ENCODE data around the gene MED14. TPM values are rescaled to one million over a fixed set of nuclear protein-coding genes. Genes with fewer than 3 reads are reported as not detected.
A peak's percentile ranks its signal among the peaks of the same experiment; 100 is the strongest.

Gene MED14
- total and polyA plus RNA-seq, 10 of the 15 experiments (the other 5 are each of a cell fraction or from before 2014, with no cell fraction given) = 8.8 to 99.4 (median 29.4) TPM

- TF ChIP-seq ATF2 (IDR thresholded peaks at IDR 0.05; ENCODE audit: low read length) (no peak), ZNF384 (IDR thresholded peaks at IDR 0.05; ENCODE audit: borderline replicate concordance, low read depth, low read length) (no peak), ETV6 (conservative IDR thresholded peaks at IDR 0.05 in 1 of 2, IDR thresholded peaks at IDR 0.05 in 1 of 2; ENCODE audit: borderline replicate concordance in 1 of 2, low read depth in 1 of 2) (peak in 1 of 2 experiments; percentile 84; a peak in 2 of 4 replicates), RFX5 (IDR thresholded peaks at IDR 0.05; ENCODE audit: low read depth, low read length) (peak; percentile 74), NBN (IDR thresholded peaks at IDR 0.05) (peak; percentile 86), NR2F1 (conservative IDR thresholded peaks at IDR 0.05) (no peak), RCOR1 (conservative IDR thresholded peaks at IDR 0.05; ENCODE audit: low read depth, low read length) (no peak), SUZ12 (IDR thresholded peaks at IDR 0.05; ENCODE audit: unreplicated experiment) (no peak), NRF1 (conservative IDR thresholded peaks at IDR 0.05; ENCODE audit: low read depth, low read length) (0 out of 2 replicates have a peak, but pooled peaks have one; percentile 9), ZNF207 (IDR thresholded peaks at IDR 0.05; ENCODE audit: borderline replicate concordance) (no peak), ZNF592 (IDR thresholded peaks at IDR 0.05) (no peak), CREB1 (IDR thresholded peaks at IDR 0.05; ENCODE audit: low read depth) (peak; percentile 95), ATF3 (IDR thresholded peaks at IDR 0.05; ENCODE audit: borderline replicate concordance, extremely low read depth, low read depth, low read length) (no peak), BCLAF1 (IDR thresholded peaks at IDR 0.05) (no peak), BCL11A (IDR thresholded peaks at IDR 0.05; ENCODE audit: low read depth, low read length) (no peak)
- TF ChIP-seq, protein P1, sequence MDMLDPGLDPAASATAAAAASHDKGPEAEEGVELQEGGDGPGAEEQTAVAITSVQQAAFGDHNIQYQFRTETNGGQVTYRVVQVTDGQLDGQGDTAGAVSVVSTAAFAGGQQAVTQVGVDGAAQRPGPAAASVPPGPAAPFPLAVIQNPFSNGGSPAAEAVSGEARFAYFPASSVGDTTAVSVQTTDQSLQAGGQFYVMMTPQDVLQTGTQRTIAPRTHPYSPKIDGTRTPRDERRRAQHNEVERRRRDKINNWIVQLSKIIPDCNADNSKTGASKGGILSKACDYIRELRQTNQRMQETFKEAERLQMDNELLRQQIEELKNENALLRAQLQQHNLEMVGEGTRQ (IDR thresholded peaks at IDR 0.05; ENCODE audit: borderline replicate concordance, low read depth, low read length) = no peak
Measured at GRCh38 chrX:40735325-40736169, at the start of gene MED14 (continued).

All from GM12878 (cell line).